Thoracic aorta (tissue), 2 donors: Measurements from ENCODE around the gene TRIB2. TPM values are rescaled to one million over a fixed set of nuclear protein-coding genes. Genes with fewer than 3 reads are reported as not detected.

Experiments
- ATAC-seq: fragments of 150-250 bp; one replicate; pipeline ENCODE4 v1.8.0; 2017; ENCODE audit warnings: low read depth; ENCODE audit not compliant: insufficient number of reproducible peaks, low FRiP score
- DNase-seq: peaks from one replicate; pipeline ENCODE4 v3.0.0-alpha.2; 2020; ENCODE audit warnings: low spot score
- H3K27ac ChIP-seq, 2 donors: fragments of 200-600 bp; sonication (generic); 1 replicate in 1 of 2; 2 replicates in 1 of 2; pipeline ENCODE4 v1.5.1; 2016; ENCODE audit warnings: mild to moderate bottlenecking in 2 of 2, moderate library complexity in 2 of 2
- H3K27me3 ChIP-seq: fragments of 200-600 bp; sonication (generic); replicated peaks from 2 replicates; pipeline ENCODE4 v1.6.0; 2016; ENCODE audit warnings: mild to moderate bottlenecking; ENCODE audit not compliant: insufficient read depth
- H3K36me3 ChIP-seq: fragments of 200-600 bp; sonication (generic); one replicate; pipeline ENCODE4 v1.5.1; 2016
- H3K4me1 ChIP-seq, 2 donors: fragments of 200-600 bp; sonication (generic); 1 replicate in 1 of 2; 2 replicates in 1 of 2; pipeline versions ENCODE4 v1.5.1 to v1.6.0; 2016; ENCODE audit warnings: low read depth in 2 of 2, mild to moderate bottlenecking in 1 of 2; ENCODE audit not compliant: control insufficient read depth in 1 of 2
- H3K4me3 ChIP-seq: fragments of 200-600 bp; sonication (generic); 2 replicates; pipeline ENCODE4 v1.5.1; 2016; ENCODE audit warnings: mild to moderate bottlenecking
- H3K9me3 ChIP-seq: fragments of 200-600 bp; sonication (generic); 2 replicates; pipeline ENCODE4 v1.5.1; 2016
- CTCF ChIP-seq: fragments of 200-600 bp; sonication (generic); IDR thresholded peaks from one replicate; pipeline ENCODE4 v1.5.1; 2019; ENCODE audit warnings: antibody characterized with exemption
- total RNA-seq, 2 donors: library from RNA; depleted of rRNA; stranded (reverse); fragments of >200 nt; gene quantifications; one replicate each; pipeline versions ENCODE4 v1.1.0 to v1.2.3, GENCODE V29; 2016

TRIB2 gene
- total RNA-seq, 2 donors from 2014 or later = 81.4 to 85.6 TPM

GRCh38 chr2:12734914-12735654 lies 18.3 kb downstream of the TRIB2 start:
- ATAC-seq = no peak

GRCh38 chr2:12737297-12737696 lies 20.6 kb downstream of the TRIB2 start:
- no peaks in the 10 kb centered on the region for H3K9me3 ChIP-seq
- peaks cover 33% of the 10 kb centered on the region for H3K36me3 ChIP-seq
- ATAC-seq = no peak
- H3K27me3 ChIP-seq = no peaks in the 10 kb centered on the region
- H3K4me1 ChIP-seq = peaks cover 20 to 25% of the 10 kb centered on the region in 2 donors
- no peak overlapping the region for H3K4me3 ChIP-seq
- TF ChIP-seq CTCF = no peak
- DNase-seq = no peak
- H3K27ac ChIP-seq = no peak overlapping the region

More at GRCh38 chr2:12734914-12735654, 18.3 kb downstream of the TRIB2 start:
- no peaks in the 10 kb centered on the region for H3K27me3 ChIP-seq
- no peaks in the 10 kb centered on the region for H3K9me3 ChIP-seq
- no peak for TF ChIP-seq CTCF
- H3K4me3 ChIP-seq = no peak overlapping the region
- H3K4me1 ChIP-seq = peaks cover 21 to 32% of the 10 kb centered on the region in 2 donors
- H3K36me3 ChIP-seq = peaks cover 22% of the 10 kb centered on the region
- no peak for DNase-seq
- H3K27ac ChIP-seq = no peak overlapping the region

GRCh38 chr2:12737738-12738485 lies 21.2 kb downstream of the TRIB2 start:
- peaks cover 14 to 19% of the 10 kb centered on the region in 2 donors for H3K4me1 ChIP-seq
- H3K9me3 ChIP-seq = no peaks in the 10 kb centered on the region
- no peaks in the 10 kb centered on the region for H3K27me3 ChIP-seq
- TF ChIP-seq CTCF = no peak
- no peak overlapping the region for H3K4me3 ChIP-seq
- H3K36me3 ChIP-seq = peaks cover 40% of the 10 kb centered on the region
- no peak overlapping the region for H3K27ac ChIP-seq
- DNase-seq (no peak), ATAC-seq (no peak)

- no peaks in the 10 kb centered on the region for H3K27me3 ChIP-seq
- TF ChIP-seq CTCF = no peak
- H3K4me1 ChIP-seq = no peaks in the 10 kb centered on the region
- peaks cover 42% of the 10 kb centered on the region for H3K36me3 ChIP-seq
- no peak overlapping the region for H3K4me3 ChIP-seq
- ATAC-seq = no peak
- no peak overlapping the region for H3K27ac ChIP-seq
- no peaks in the 10 kb centered on the region for H3K9me3 ChIP-seq
- DNase-seq = no peak
Measured at GRCh38 chr2:12739721-12740254, 23.1 kb downstream of the TRIB2 start.

- no peak for ATAC-seq
- H3K4me3 ChIP-seq = no peak overlapping the region
- TF ChIP-seq CTCF = no peak
- no peaks in the 10 kb centered on the region for H3K9me3 ChIP-seq
- no peaks in the 10 kb centered on the region for H3K4me1 ChIP-seq
- peaks cover 42% of the 10 kb centered on the region for H3K36me3 ChIP-seq
- H3K27me3 ChIP-seq = no peaks in the 10 kb centered on the region
- no peak overlapping the region for H3K27ac ChIP-seq
- DNase-seq = no peak
Measured at GRCh38 chr2:12741380-12741779, 24.6 kb downstream of the TRIB2 start.
